Measurements from ENCODE around the gene RBM33. TPM values are rescaled to one million over a fixed set of nuclear protein-coding genes. Genes with fewer than 3 reads are reported as not detected.

Gene RBM33
- total and polyA plus RNA-seq, 2 of the 13 experiments (the other 11 are each of a cell fraction or from before 2014, with no cell fraction given): 12.4 to 28.9 TPM

DNA sequence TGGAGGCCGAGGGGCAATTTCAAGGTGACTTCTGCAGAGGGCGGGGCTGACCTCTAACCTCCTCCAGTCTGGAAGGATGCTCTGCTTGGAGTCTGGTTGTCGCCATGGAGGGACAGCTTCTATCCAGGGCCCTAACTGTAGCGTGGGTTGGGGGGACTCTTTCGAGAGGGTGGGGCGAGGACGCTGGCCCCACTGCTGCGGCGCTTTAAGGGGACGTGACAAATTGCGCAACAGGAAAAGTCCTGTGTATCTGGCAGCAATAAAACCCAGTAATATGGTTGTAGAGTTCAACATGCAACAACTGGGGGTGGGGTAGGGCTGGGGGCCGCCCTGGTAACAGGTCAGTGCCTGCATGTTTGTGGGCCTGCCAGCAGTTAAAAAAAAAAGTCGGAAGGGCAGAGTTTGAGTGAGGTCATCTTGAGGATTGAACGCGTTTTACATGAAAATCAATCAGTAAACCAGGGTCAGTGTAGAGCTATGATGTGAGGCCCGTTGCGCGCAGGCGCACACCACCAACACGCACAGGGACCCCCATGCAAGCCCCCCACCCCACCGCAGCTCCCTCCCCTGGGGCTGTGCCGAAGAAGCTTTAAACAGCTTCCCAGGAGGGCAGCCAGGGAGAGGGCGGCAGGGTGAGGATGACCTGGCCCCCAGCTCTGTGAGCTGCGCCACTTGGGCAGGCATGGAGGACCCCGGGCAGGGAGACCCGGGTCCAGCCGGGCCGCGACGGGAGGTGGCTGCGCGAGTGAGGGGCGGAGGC, 163.5 kb downstream of the RBM33 start (continued):
- TF ChIP-seq KLF9 (CRISPR knock-in tag; IDR thresholded peaks at IDR 0.05; ENCODE audit: low read depth) (no peak), ZFY (CRISPR knock-in tag; IDR thresholded peaks at IDR 0.05) (no peak), ZNF234 (CRISPR knock-in tag; conservative IDR thresholded peaks at IDR 0.05) (no peak), NFYC (CRISPR knock-in tag; IDR thresholded peaks at IDR 0.05) (no peak), HNRNPUL1 (IDR thresholded peaks at IDR 0.05; ENCODE audit: low read depth, low read length) (no peak), PHF8 (CRISPR knock-in tag; IDR thresholded peaks at IDR 0.05) (no peak), HOXA7 (CRISPR knock-in tag; IDR thresholded peaks at IDR 0.05) (no peak), DR1 (CRISPR knock-in tag; IDR thresholded peaks at IDR 0.05) (no peak), ZNF20 (CRISPR knock-in tag; IDR thresholded peaks at IDR 0.05) (no peak), ZNF614 (CRISPR knock-in tag; IDR thresholded peaks at IDR 0.05; ENCODE audit: borderline replicate concordance) (no peak), ZNF30 (CRISPR knock-in tag; IDR thresholded peaks at IDR 0.05) (no peak), ZNF766 (CRISPR knock-in tag; IDR thresholded peaks at IDR 0.05; ENCODE audit: borderline replicate concordance) (no peak), ZNF883 (CRISPR knock-in tag; IDR thresholded peaks at IDR 0.05; ENCODE audit: not compliant biosample characterization) (no peak), THYN1 (CRISPR knock-in tag; IDR thresholded peaks at IDR 0.05; ENCODE audit: borderline replicate concordance, low read depth) (no peak), PHB2 (IDR thresholded peaks at IDR 0.05; ENCODE audit: partially characterized antibody) (no peak), TEAD3 (CRISPR knock-in tag; optimal IDR thresholded peaks at IDR 0.05; ENCODE audit: borderline replicate concordance) (no peak), PCBP2 (optimal IDR thresholded peaks at IDR 0.05; ENCODE audit: low read depth, low read length, poor library complexity, severe bottlenecking) (no peak), ONECUT2 (CRISPR knock-in tag; IDR thresholded peaks at IDR 0.05) (peak; percentile 41; the same call in 1 of the 2 replicates)
- TF ChIP-seq, protein P1, sequence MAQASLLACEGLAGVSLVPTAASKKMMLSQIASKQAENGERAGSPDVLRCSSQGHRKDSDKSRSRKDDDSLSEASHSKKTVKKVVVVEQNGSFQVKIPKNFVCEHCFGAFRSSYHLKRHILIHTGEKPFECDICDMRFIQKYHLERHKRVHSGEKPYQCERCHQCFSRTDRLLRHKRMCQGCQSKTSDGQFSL (CRISPR knock-in tag; IDR thresholded peaks at IDR 0.05): no peak
- TF ChIP-seq, protein P2, sequence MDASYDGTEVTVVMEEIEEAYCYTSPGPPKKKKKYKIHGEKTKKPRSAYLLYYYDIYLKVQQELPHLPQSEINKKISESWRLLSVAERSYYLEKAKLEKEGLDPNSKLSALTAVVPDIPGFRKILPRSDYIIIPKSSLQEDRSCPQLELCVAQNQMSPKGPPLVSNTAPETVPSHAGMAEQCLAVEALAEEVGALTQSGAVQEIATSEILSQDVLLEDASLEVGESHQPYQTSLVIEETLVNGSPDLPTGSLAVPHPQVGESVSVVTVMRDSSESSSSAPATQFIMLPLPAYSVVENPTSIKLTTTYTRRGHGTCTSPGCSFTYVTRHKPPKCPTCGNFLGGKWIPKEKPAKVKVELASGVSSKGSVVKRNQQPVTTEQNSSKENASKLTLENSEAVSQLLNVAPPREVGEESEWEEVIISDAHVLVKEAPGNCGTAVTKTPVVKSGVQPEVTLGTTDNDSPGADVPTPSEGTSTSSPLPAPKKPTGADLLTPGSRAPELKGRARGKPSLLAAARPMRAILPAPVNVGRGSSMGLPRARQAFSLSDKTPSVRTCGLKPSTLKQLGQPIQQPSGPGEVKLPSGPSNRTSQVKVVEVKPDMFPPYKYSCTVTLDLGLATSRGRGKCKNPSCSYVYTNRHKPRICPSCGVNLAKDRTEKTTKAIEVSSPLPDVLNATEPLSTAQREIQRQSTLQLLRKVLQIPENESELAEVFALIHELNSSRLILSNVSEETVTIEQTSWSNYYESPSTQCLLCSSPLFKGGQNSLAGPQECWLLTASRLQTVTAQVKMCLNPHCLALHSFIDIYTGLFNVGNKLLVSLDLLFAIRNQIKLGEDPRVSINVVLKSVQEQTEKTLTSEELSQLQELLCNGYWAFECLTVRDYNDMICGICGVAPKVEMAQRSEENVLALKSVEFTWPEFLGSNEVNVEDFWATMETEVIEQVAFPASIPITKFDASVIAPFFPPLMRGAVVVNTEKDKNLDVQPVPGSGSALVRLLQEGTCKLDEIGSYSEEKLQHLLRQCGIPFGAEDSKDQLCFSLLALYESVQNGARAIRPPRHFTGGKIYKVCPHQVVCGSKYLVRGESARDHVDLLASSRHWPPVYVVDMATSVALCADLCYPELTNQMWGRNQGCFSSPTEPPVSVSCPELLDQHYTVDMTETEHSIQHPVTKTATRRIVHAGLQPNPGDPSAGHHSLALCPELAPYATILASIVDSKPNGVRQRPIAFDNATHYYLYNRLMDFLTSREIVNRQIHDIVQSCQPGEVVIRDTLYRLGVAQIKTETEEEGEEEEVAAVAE (CRISPR knock-in tag; IDR thresholded peaks at IDR 0.05; ENCODE audit: borderline replicate concordance): no peak
- TF ChIP-seq, protein P3, sequence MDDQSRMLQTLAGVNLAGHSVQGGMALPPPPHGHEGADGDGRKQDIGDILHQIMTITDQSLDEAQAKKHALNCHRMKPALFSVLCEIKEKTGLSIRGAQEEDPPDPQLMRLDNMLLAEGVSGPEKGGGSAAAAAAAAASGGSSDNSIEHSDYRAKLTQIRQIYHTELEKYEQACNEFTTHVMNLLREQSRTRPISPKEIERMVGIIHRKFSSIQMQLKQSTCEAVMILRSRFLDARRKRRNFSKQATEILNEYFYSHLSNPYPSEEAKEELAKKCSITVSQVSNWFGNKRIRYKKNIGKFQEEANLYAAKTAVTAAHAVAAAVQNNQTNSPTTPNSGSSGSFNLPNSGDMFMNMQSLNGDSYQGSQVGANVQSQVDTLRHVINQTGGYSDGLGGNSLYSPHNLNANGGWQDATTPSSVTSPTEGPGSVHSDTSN (CRISPR knock-in tag; IDR thresholded peaks at IDR 0.05; ENCODE audit: borderline replicate concordance): no peak
- TF ChIP-seq, protein P4, sequence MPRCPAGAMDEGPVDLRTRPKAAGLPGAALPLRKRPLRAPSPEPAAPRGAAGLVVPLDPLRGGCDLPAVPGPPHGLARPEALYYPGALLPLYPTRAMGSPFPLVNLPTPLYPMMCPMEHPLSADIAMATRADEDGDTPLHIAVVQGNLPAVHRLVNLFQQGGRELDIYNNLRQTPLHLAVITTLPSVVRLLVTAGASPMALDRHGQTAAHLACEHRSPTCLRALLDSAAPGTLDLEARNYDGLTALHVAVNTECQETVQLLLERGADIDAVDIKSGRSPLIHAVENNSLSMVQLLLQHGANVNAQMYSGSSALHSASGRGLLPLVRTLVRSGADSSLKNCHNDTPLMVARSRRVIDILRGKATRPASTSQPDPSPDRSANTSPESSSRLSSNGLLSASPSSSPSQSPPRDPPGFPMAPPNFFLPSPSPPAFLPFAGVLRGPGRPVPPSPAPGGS (CRISPR knock-in tag; IDR thresholded peaks at IDR 0.05): no peak
- TF ChIP-seq, protein P5, sequence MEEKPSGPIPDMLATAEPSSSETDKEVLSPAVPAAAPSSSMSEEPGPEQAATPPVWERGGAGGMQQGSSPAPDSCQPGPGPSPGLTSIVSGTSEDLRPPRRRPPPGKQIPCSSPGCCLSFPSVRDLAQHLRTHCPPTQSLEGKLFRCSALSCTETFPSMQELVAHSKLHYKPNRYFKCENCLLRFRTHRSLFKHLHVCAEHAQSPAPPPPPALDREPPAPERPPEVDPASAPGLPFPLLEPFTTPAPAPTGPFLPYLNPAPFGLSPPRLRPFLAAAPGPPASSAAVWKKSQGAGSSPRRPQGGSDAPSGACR (CRISPR knock-in tag; IDR thresholded peaks at IDR 0.05): no peak
